HG03521 (cell line): ENCODE measurements around the gene ETV6.

Source experiments
- ATAC-seq: cut with Tn5 transposase; IDR thresholded peaks from one replicate; pipeline ENCODE4 v1.9.1; 2021; ENCODE audit warnings: mild to moderate bottlenecking, moderate library complexity; ENCODE audit not compliant: unreplicated experiment

ETV6 gene

DNA sequence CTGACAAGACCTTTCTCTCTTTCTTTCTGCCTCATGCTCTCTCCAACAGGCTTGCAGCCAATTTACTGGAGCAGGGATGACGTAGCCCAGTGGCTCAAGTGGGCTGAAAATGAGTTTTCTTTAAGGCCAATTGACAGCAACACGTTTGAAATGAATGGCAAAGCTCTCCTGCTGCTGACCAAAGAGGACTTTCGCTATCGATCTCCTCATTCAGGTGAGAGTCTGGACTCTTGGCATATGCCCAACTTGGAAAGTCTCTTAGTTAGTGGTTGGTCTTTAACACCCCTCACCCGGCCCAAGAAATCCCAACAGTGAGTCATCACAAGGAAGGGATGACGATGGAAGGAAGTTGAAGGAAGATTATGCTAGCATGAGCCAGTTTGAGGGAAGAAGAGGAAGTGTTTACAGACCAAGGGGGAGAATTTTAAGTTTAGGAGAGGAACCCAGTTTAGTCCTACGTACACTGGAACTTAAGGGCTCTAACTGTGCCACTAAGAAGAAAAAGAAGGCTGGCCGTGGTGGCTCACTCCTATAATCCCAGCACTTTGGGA, 189.7 kb downstream of the ETV6 start:
- no peak for ATAC-seq

DNA sequence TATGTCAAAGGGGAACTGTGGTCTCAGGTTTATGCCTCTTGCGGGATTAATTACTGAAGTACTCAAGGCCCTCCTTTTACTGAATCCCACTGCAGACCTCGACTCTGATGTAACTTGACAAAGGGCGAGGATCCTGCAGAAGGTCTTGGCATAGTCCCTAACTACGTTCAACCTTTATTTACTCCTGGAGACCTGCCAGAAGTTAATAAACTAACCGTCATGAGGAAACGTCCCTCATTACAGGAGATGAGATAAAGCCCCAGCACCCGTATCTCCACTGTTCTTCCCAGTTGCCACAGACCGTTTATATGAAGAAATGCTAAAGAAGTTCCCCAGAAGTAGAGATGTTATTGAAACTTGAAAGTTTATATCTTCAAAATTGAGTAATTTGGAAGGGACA, 190.9 kb downstream of the ETV6 start:
- ATAC-seq: no peak

DNA sequence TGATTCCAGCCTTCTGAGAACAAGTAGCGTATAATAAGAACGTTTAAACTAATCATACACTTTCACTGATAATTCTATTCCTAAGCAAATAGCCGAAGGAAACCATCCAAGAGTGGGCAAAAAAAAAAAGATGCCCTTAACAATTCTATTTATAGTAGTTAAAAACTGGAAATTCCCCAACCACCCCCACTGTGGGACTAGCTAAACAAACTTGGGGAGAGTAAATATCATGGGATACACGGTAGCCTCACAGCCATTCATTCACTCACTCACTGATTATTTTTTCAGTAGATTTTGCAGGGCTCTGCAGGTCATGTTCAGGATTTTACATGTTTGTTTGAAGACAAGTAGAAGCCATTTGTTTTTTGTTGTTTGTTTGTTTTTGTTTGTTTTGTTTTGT, 197.0 kb downstream of the ETV6 start:
- no peak for ATAC-seq

DNA sequence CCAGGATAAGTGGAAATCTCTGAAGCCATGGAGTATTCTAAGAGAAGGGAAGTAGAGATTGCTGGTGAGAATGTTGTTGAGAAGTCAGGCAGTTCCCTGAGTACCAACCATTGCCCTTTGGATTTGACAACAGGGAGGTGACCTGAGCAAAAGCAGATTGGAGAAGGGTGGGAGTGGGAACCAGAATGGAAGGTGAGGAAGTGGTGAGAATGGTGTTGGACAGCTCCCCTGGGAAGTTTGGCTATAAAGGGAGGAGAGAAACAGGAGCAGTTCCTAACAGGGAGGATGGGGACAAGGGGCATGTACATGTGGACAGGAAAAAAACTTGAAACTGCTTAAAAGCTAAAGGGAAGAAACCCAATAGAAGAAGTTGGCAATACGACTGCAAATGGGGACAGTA, 198.1 kb downstream of the ETV6 start:
- no peak for ATAC-seq

DNA sequence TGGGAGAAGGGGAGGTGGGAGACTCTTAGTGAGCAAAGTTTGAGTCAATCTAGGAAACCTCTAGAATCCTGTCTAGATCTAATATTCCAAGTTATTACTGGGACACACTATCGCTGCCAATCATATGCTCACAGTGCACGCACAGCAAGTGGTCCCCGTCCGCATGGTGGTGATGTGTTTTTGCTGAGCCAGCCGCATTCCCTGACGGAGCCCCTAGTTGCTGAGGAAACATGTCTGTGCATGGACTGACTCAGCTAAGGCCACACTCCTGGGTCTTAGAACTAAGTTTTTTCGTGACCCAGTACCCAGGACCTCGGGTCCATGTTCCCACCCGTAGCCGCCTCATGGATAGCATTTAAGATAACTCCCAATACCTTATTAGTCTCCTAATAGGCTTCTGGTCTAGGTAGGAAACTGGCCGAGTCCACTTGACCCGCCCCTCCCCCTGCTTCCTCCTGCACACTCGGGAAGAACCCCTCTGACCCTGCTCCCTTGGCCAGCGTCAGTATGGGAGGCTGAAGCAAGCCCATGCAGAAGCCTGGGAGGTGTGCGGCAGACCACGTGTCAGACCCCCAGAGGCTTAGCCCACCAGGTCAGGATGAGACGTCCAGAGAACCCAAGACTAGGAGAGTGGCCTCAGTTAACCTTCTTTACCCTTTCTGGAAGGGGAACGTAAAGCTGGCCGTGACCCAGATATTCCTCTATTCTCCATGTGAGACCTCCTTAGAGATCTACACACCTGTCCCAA, 200.5 kb downstream of the ETV6 start:
- no peak for ATAC-seq

DNA sequence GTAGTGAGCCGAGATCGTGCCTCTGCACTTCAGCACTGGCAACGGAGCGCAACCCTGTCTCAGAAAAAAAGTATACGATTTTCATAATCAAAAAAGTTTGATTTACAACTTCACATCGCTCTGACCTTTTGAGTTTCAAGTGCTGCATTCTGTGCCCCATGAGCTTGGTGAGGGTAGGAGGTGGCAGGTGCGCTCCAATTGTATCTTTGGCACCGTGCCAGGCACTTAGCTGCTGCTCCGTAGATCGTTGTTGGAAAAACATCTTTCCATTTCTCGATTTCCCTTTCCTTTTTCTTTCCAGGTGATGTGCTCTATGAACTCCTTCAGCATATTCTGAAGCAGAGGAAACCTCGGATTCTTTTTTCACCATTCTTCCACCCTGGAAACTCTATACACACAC, 203.7 kb downstream of the ETV6 start:
- ATAC-seq: no peak

DNA sequence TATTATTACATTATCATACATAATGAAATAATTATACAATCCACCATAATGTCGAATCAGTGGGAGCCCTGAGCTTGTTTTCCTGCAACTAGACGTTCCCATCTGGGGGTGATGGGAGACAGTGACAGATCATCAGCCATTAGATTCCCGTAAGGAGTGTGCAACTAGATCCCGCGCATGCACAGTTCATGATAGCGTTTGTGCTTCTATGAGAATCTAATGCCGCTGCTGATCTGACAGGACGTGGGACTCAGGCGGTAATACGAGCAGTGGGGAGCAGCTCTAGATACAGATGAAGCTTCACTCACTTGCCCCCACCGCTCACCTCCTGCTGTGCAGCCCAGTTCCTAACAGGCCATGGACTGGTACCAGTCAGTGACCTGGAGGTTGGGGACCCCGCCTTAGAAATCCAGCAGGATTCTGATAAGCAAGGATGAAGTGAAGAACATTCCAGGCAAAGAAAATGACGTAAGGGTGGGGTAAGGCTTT, 204.6 kb downstream of the ETV6 start:
- ATAC-seq: no peak

DNA sequence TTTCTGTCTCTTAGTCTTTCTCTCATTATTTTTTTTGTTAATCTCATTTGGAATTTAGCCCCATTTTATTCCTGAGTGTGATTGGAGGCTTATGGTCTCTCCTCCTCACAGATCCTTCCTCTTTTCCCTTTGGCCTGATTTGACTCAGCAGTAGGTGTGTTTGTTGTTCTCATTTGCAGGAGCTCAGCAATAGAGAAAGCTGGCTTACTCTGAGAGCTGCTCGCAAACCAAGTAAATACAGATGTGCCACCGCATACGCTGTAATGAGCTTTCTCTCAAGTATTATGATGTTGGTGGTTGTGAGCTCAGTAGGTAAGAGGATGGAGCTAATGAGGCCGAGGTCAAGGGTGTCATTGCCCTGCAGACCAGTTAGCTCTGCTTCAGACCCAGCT, 206.5 kb downstream of the ETV6 start:
- peak; percentile 69 for ATAC-seq

DNA sequence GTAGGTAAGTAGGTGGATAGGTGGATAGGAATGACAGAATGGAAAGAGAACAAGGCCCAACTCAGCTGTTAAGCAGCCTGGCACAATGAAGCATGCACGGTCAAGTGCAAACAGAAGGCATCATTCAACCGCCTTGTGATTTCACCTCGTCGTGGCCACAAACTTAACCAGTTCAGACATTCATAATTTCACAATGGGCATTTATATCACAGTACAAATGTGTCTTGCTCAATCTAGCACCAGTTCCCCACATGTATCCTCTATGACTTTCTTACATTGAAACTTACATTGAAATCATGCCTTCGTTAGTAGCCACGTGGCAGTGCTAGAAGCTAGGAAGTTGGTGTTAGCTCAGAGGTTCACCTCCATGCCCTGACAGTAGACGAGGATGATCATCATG, 207.5 kb downstream of the ETV6 start:
- no peak for ATAC-seq

DNA sequence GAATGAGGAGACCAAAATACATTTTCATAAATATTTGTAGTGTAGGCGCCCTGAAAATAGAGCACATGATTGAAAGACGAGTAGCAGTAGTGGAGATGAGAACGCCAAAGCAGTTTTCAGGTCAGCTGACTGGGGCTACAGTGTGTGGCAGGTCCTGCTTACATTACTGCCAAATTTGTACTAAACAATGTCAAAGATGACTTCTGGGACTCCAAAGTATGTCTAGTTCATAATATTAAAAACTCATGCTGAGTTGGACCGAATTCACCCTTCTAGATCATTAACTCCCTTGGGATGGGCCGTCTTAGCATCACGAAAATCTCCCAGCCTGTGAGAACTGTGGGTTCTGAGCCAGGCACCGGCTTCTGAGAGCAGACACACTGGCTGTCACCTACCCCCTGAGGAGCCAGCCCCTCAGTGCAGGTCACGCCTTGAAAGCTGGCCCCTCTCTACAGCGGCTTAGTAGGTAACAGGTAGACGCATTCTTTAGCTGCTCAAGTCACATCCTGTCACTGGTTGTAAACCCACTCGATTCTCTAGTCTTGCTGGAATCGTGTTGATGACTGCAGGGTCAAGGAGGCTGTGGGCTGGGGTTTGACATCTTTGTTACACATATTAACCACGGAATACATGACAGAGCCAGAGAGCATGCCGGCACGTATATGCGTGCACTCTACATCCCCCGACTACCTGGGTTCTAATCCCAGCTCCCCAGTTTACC, 210.4 kb downstream of the ETV6 start:
- no peak for ATAC-seq

DNA sequence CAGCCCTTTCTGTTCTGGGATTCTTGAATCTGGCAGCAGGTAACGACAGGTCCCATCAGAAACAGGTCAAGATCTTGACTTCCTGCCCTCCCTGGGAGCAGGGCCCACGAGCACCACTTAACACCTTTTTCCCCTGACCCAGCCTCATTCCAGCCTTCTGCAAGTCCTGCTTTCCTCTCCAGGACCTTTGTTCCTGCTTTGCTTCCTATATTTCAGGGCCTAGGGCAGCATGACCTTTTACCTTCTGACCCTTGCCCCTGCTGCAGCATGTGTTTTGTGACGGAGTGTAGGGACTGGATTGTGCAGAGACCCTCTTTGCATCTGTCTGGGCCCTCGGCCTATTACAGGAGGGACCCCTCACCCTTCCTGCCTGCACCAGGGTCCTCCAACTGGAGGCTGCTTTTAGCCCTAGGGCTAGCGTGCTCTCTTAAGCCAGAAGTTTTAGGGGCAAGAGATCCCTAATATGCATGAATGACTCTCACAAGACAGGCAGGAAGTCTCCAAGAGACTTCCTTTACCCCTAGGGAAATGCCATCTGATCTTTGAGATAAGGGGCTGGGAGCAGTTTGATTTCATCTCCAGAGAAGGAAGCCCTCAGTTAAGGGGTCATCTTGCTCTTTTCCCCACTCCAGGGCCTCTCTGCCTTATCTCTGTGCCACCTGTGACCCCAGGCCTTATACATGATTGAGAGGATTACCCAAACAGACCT, 211.8 kb downstream of the ETV6 start:
- ATAC-seq: no peak

DNA sequence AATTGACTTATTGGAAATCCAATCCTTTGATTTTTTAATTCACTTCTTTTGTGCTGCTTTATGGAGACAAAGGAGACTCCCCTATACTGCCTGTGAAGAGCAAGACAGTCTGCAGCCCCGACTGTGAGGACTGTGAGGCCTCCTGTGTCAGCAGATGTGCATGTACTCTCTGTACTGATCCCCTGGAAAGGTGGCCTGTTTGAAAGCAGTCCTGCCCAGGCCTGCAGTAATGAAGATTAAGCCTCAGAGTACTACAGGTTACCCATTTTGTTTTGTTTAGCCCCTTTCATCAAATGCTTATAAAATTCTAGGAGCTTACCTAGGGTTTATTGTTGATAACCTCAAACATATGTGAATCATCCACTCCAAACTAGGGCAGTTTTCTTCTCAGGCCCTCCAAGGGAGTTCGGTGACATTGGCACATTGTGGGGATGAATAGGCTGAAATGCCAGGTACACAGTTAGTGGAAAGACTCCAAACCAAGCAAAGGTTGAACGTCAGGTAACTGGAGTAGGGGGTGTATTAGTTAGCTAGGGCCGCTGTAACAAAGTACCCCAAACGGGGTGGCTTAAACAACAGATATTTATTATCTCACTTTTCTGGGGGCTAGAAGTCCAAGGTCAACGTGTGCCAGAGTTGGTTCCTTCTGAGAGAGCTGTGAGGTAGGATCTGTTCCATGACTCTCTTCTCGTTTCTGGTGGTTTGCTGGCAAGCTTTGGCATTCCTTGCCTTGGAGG, 212.6 kb downstream of the ETV6 start:
- ATAC-seq: no peak

DNA sequence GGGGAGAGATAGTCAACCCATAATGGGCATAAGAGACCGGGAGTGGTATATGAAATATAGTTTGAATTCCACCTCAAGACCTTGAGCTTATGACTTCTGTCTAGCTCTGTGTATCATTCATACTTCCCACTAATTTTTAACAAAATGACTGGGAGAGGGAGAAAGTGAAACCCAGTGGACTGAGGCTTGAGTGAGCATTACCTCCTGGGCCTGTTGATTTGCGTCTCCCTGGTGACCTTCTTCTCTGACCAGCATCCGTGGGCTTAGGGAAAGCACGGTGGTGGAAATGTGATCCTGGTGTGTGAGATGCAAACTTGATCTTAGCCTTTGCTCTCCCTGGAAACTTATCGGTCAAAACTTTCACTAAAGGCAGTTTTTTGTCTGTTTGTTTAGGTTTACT, 213.3 kb downstream of the ETV6 start:
- no peak for ATAC-seq

DNA sequence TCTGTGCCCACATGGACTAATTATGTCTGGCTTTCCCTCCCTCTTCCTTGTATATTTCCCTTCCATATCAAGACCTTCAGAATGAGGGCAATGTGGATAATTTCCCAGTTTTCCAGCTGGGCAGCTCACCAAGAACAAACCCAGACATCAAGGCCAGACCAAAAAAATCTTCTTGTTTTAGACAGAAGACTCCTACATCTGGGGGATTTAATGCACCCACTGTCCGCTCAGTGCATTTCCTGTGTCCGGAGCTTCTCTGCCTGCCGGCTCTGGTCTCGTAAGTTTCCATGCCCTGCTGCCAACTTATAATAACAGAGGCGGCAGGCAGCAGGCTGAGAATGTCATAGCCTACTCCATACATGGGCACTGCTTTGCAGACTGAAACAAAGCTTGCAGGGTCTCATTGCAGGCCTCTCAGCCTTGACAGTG, 214.0 kb downstream of the ETV6 start:
- ATAC-seq: no peak

DNA sequence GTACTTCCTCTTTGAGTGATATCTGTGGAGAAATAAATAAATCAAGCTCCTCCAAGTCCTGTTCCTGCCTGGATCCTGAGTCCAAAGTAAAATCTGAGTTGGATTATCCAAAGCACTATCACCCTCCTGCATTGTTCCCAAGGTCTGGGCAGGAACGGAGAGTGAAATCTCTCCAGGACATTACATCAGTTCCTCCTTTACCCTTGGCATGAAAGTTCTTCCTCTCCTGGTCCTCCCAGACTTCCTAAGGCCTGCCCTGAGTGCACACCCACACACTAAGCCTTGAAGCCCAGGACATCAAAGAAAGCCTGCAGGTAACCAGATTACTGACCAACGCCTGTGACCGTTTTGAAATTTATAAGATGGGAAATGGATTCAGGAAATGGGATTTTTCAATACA, 214.5 kb downstream of the ETV6 start:
- ATAC-seq: no peak

DNA sequence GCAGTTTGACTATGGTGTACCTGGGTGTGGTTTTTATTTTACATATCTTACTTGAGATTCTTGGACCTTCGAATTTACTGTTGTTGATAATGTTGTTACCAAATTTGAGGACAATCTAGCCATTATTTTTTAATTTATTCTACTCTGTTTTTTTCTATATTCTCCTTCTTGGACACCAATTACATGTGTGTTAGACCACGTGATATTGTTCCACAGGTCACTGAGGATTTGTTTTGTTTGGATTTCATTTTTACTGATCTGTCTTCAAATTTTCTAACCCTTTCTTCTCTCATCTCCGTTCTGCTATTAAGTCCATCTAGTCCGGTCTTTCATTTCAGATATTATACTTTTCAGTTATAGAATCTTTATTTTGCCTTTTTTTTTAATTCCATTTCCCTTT, 216.3 kb downstream of the ETV6 start:
- no peak for ATAC-seq

DNA sequence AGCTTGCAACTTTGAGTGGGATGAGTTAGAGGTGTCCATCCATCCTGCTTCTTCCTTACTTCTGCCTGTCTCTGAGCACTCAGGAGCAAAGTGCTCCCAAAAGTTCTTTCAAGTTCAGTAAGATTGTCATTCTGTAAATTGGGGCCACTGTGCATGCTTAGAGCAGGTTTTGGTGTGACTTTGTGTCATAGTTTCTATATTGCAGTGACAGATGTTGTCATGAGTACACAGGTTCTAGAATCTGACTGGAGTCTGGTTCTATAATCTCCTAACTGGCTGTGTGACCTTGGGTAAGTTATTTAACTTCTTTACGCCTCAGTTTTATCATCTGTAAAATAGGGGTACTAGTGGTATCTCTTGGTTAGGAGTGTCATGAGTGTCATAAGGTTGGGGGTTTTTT, 218.6 kb downstream of the ETV6 start:
- no peak for ATAC-seq

DNA sequence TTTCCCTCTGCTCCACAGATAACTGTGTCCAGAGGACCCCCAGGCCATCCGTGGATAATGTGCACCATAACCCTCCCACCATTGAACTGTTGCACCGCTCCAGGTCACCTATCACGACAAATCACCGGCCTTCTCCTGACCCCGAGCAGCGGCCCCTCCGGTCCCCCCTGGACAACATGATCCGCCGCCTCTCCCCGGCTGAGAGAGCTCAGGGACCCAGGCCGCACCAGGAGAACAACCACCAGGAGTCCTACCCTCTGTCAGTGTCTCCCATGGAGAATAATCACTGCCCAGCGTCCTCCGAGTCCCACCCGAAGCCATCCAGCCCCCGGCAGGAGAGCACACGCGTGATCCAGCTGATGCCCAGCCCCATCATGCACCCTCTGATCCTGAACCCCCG, 219.9 kb downstream of the ETV6 start:
- ATAC-seq: no peak

DNA sequence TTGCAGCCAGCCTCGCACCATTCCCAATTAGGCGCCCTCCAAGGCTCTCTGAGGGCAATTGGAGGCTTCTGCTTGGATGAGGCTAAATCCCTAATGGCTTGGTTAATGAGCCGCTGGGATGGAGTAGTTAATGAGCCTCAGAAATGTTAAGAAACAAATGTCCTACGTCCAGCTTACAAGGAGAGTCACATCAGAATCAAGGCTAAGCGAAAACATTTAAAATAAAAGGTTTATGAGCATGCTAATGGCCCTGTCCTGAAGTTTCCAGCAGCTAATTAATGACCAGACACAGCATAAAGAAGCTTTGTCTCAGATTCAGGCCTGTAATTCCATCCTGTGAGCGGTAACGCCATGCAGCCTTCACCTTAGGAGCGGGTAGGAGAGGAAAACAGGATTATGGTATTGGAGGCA, 220.6 kb downstream of the ETV6 start:
- no peak for ATAC-seq

DNA sequence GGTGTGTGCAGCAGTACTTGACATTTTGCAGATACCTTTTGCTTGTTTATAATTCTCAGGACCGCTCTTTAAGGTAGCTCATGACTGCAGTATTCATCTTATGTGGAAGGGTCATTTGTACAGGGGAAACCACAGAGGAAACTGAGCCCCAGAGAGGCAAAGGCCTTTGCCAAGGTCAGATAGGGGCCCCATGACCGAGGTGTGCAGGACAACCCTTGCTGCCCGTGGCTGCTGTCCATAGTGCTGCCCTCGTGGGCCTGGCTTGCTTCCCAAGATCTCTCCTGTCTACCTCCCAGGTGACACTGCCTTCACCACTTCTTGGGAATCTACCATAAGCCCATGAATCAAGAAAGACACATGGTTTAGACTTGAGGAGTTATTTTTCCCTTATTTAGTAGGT, 222.6 kb downstream of the ETV6 start:
- ATAC-seq: no peak

DNA sequence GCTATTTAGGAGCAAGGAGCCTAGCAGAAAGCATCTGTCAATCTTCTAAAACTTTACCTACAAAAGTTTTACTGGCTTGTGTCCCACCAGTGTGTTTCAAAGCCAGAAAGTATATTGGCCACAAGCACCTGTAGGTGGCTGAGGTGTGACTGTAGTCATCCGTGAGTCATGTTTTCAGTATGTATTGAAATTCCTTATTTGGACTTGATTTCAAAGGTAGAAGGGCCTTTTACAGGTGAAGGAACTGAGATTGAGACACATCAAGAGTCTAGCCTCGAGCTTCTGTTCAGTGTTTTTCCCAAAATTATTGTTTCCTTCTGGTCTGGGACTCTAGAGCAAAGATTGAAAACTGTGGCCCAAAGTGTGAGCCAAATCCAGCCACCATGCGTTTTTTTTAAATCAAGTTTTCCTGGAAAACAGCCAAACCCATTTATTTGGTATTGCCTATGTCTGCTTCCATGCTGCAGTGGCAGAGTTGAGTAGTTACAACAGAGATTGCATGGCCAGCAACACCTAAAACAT, 226.0 kb downstream of the ETV6 start:
- ATAC-seq: no peak
